Measurements from ENCODE around the gene SLC22A3. TPM values are rescaled to one million over a fixed set of nuclear protein-coding genes. Genes with fewer than 3 reads are reported as not detected.

The SLC22A3 gene
- total RNA-seq, 1 experiment from 2014 or later: 0.07 TPM

- Histone ChIP-seq H3K9me2 (ENCODE audit: insufficient read depth) (no peaks in the 10 kb centered on the region), H3K4me1 (ENCODE audit: control insufficient read depth in 1 of 2, insufficient read depth in 2 of 2, low read length in 2 of 2) (no peaks in the 10 kb centered on the region), H2AFZ (ENCODE audit: low read depth, low read length, poor library complexity, severe bottlenecking) (no peak overlapping the region), H3K4me3 (replicated peaks in 1 of 2; ENCODE audit: low read depth in 1 of 2, low read length in 2 of 2) (no peak overlapping the region), H3K9me3 (ENCODE audit: control insufficient read depth in 1 of 2, insufficient read depth in 1 of 2, low read depth in 1 of 2, low read length in 2 of 2) (no peaks in the 10 kb centered on the region), H3K79me2 (ENCODE audit: insufficient read depth, low read length) (no peaks in the 10 kb centered on the region), H4K20me1 (ENCODE audit: insufficient read depth) (no peaks in the 10 kb centered on the region), H3K36me3 (ENCODE audit: control insufficient read depth in 1 of 2, insufficient read depth in 2 of 2, low read length in 2 of 2) (no peaks in the 10 kb centered on the region), H3K4me2 (ENCODE audit: low read length) (no peak overlapping the region), H3K27ac (ENCODE audit: low read depth, low read length) (no peak overlapping the region), H3K27me3 (ENCODE audit: insufficient read depth, low read length) (no peaks in the 10 kb centered on the region), H3K9ac (ENCODE audit: low read length) (no peak overlapping the region)
- RAD21 ChIA-PET (ENCODE audit: low non-redundant PET in 1 of 2, low total read pairs in 2 of 2, uncharacterized antibody in 2 of 2, unreplicated experiment in 2 of 2): no interaction called here
- BruUV-seq (replicated peaks): no TSS peak
- CTCF ChIA-PET: no interaction called here
- intact Hi-C loops (cut with micrococcal nuclease): no loop called here
- DNase-seq (ENCODE audit: low read depth, low spot score) (no peak), ATAC-seq (no peak)
- POLR2A ChIA-PET: no interaction called here
- no peak for TF ChIP-seq RAD21 (IDR thresholded peaks at IDR 0.05; ENCODE audit: low read depth)
- no peak for TF ChIP-seq YY1 (IDR thresholded peaks at IDR 0.05; ENCODE audit: extremely low read depth, insufficient replicate concordance, low read depth, low read length)
- TF ChIP-seq JUND (IDR thresholded peaks at IDR 0.05): no peak
- no peak for TF ChIP-seq SRF (IDR thresholded peaks at IDR 0.05; ENCODE audit: low read depth)
- TF ChIP-seq CEBPB (IDR thresholded peaks at IDR 0.05; ENCODE audit: low read depth): no peak
- no peak for TF ChIP-seq EGR1 (IDR thresholded peaks at IDR 0.05; ENCODE audit: low read depth)
- TF ChIP-seq TCF7L2 (IDR thresholded peaks at IDR 0.05; ENCODE audit: borderline replicate concordance, extremely low read depth, insufficient read depth, insufficient read length): no peak
- TF ChIP-seq POLR2A (IDR thresholded peaks at IDR 0.05; ENCODE audit: borderline replicate concordance, extremely low read depth, insufficient read depth, insufficient read length): no peak
- no peak for TF ChIP-seq EZH2phosphoT487 (IDR thresholded peaks at IDR 0.05; ENCODE audit: borderline replicate concordance)
- TF ChIP-seq FOSL1 (IDR thresholded peaks at IDR 0.05; ENCODE audit: low read depth): no peak
- no peak for TF ChIP-seq EZH2 (IDR thresholded peaks at IDR 0.05)
- no peak for TF ChIP-seq SP1 (IDR thresholded peaks at IDR 0.05; ENCODE audit: low read depth)
- no peak for TF ChIP-seq ZBTB33 (IDR thresholded peaks at IDR 0.05; ENCODE audit: extremely low read depth, insufficient replicate concordance, low read length)
Observed at GRCh38 chr6:160349020-160349441, 853 bp downstream of the SLC22A3 start.
